ENCODE results near the gene ETNK2.

GRCh38 chr1:204116539-204116938 is 35.3 kb downstream of the ETNK2 start:
- no peak for TF ChIP-seq CTCF (IDR thresholded peaks at IDR 0.05; ENCODE audit: poor library complexity)
- TF ChIP-seq EZH2 (IDR thresholded peaks at IDR 0.05; ENCODE audit: borderline replicate concordance) = no peak
